MV-4-11 (cell line): Measurements from ENCODE around the gene IL1RAPL1.
"Not testable (repeated sequence)": the region's sequence is repeated elsewhere in the genome, so short reads cannot be mapped to it uniquely, and the experiment has no call there.

ENCODE experiments used
- DNase-seq: peaks from one replicate; lab custom pipeline; 2025; lab: John Stamatoyannopoulos, UW

IL1RAPL1 gene

DNA sequence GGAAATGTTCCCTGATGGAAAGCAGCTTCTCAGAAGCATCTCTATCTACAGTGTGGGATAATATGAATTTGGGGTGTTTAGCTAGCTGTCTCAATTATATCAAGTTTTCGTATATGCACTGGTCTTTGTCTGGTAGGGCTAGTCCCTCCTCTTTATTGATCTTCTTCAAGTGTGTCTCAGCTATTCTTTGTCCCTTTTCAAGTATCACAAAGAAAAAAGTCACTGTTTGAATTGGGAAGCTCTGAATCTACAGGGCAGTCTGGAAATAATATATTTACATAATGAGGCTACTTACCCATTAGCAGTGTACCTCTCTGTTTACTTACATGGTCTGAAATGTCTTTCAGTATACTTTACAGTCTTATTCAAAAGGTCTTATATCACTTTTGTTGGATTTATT, 526.0 kb downstream of the IL1RAPL1 start:
- DNase-seq: no peak

DNA sequence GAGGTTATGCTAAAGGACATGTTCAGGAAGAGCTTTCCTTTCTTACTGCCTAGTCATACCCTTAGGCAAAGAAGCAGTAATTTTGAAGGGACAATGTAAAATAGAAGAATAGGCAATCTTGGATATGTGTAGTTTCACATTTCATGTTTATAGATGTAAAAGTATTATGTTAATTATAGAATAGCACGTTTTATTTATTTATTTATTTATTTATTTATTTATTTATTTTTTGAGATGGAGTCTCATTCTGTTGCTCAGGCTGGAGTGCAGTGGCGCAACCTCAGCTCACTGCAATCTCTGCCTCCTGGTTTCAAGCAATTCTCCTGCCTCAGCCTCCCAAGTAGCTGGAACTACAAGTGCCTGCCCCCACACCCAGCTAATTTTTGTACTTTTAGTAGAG, 535.6 kb downstream of the IL1RAPL1 start:
- DNase-seq: not testable (repeated sequence)

DNA sequence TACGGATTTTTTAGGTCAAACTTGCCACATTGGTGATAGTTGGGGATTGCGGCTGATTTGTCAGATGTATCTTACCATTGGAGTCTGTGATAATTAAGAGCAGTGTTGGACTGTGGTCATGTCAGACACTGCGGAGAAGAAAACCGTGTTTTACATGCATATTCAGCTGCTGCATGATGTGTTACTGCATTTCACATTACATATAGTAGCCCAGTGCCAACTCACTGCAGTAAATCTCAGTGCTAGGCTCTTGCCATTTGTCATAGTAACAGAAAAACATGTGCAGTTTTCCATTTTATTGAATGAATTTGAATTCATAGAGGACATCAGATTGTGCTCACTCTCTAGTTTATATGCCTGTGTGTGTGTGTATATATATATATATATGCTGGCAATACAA, 543.7 kb downstream of the IL1RAPL1 start:
- DNase-seq: no peak

DNA sequence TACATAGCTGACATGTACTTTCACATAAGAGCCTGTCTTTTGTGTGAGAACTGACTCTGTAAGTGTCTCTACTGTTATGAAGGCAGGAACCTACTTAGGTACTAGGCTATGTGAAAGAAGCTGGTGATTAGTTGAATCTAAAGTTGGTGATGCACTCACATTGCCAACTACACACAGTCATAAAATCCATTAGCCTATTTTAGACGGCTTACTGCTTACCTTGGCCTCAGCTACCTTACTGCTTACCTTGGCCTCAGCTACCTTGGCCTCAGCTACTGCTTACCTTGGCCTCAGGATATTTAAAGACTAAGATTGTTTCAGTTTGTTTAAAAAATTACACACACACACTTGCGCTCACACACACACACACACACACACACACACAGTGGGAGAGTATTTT, 549.7 kb downstream of the IL1RAPL1 start:
- DNase-seq: no peak

DNA sequence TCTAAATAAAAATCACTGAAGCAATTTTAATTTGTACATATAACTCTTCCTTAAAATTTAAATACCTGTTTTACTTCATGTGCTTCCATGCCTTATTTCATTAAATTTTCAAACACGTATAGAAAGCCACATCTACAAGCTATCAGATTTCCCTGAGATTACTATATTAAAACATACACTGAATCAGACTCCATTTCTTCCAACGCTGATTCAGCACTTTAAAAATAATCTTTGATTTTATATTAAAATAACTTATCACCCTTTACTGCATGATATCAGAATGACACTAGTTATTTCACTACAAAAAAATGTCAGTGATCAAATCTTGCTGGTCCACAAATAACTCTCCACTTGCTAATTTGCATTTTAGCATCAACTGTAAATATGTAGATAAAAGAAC, 550.8 kb downstream of the IL1RAPL1 start:
- DNase-seq: no peak

DNA sequence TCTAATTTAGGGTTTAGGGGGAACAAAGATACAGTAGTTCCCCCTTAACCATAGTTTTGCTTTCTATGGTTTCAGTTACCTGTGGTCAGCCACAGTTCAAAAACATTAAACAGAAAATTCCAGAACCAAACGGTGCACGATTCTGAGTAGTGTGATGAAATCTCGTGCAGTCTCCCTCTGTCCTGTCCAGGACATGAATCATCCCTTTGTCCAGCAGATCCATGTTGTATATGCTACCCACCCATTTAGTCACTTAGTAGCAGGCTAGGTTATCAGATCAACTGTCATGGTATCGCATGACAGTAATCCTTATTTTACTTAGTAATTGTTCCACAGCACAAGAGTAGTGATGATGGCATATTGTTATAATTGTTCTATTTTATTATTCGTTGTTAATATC, 556.1 kb downstream of the IL1RAPL1 start:
- peak; percentile 18 for DNase-seq

DNA sequence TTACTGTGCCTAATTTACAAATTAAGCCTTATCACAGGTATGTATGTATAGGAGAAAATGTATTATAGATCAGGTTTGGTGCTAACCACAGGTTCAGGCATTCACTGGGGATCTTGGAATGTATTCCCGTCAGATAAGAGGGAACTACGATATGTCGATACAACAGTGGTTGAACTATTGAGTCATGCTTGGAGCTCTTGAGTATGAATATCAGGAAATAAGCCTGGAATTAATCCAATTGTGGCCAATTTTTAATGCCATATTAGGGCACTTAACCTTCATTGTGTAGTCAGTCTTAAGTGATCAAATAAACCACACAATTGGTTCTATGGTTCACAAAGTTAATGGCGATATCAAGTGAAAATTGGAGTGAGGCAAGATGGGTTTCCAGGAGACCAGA, 556.5 kb downstream of the IL1RAPL1 start:
- DNase-seq: no peak

DNA sequence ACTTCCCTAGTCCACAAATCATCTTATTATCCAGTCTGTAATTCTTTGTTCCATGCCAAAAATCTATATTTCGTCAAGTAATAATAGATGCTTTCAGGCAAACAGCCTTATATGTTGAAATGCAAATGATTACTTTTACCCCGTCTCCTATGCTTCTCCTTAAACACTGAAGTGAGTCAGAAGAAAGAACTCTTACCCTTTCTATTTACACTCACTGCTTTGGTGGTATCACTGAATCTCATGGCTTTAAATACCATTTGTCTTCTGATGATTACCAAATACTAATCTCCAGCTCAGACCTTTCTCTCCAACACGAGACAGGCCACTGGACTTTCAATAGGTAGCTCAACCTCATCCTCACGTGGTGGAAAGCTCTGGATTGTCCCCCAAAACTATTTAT, 558.1 kb downstream of the IL1RAPL1 start:
- no peak for DNase-seq

DNA sequence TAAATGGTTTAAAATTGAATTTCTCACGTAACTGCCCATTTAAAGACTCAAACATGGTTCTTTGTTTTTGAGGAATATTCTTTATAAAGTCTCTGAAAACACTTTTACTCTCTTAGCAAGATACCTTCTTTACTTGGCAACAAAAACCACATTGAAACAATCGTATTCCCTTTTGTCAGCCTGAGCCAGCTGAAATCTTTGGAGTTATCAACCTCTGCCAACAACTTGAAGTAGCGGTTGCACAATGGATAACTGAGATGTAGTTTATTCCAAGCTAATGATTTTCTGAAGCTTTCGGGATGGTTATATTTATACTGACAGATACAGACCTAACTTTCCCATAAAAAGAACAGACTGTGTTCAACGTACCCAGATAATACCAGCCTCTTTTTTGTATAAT, 561.3 kb downstream of the IL1RAPL1 start:
- DNase-seq: no peak

DNA sequence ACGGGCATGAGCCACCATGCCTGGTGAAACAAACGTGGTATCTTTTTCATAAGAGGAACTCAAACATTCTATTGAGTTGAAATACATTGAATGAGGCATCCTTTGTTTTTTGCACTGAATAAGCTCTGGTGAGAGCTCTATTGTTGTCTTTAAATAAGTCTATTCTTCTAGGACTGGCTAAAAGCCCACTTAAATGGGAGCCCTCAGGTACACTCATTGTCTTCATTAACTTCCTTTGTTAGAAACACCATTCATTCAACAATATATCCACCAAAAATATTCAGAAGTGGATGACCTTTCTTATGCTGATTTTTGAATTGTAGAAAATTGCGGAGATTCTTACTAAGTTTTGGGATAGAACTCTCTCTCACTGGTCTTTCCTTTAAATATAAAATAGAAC, 568.0 kb downstream of the IL1RAPL1 start:
- DNase-seq: no peak

DNA sequence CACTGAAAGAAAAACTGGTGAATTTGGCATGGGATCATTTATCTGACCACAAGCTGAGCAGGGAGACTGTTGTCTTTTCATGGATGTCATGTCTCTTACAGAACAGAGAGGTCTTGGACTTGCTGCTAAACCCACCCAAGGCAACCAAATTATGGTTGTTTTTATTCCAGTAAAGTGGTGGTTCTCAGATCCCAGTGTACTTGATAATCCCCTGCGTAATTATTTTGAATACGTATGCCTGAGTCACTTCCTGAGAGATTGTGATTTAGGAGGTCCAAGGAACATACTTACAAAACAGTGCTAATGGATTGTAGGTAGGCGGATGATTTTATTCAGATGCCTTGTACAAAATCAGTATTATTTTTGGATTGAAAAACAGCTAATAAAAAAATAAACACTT, 585.6 kb downstream of the IL1RAPL1 start:
- no peak for DNase-seq

DNA sequence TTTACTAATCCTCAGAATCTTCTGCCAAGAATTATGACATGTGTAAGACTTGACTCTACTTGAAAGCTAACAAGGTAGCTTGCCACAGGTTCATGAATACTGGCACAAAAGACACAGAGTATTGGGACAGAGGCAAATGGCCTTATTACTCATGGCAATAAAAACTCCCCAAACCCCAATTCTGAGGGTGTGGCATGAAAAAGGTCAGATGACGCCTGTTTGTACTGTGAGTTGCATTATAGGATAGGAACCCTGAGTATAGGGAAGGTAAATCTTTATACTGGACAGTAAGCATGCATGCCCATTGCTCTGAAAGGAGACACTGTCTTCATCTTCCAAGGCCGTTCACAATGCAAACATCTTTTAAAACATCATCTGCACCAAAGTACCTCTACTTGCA, 600.0 kb downstream of the IL1RAPL1 start:
- DNase-seq: no peak

DNA sequence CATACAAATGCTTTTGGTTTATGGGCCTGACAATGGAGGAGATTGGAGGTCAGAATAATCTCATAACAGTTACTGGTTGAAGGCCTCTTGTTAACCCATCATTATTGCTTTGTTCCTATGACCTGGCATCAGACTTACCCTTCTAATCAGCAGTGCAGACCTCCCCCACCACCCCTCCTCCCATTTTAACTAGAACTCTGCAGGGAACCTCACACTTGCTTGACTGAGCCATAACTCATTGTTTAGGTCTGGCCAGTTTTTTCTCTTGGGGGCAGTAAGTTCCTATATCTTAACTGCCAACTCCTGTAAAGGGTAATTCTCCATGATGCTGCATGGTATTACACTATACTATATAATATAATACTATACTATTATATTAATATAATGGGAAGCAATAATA, 609.3 kb downstream of the IL1RAPL1 start:
- no peak for DNase-seq

DNA sequence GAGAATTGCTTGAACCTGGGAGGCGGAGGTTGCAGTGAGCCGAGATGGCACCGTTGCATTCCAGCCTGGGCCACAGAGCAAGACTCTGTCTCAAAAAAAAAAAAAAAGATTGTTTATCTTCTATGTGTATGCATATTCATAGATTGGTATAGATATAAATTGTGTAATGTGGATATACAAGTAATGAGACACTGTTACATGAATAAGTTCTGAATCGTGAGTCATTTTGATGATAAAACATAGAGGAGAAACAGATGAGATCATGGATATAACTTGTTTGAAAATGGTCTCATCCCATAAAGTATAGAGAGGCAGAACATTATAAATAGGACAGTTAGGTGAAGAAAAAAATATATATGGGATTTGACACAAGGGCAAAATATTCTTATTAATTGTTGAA, 628.0 kb downstream of the IL1RAPL1 start:
- no peak for DNase-seq

DNA sequence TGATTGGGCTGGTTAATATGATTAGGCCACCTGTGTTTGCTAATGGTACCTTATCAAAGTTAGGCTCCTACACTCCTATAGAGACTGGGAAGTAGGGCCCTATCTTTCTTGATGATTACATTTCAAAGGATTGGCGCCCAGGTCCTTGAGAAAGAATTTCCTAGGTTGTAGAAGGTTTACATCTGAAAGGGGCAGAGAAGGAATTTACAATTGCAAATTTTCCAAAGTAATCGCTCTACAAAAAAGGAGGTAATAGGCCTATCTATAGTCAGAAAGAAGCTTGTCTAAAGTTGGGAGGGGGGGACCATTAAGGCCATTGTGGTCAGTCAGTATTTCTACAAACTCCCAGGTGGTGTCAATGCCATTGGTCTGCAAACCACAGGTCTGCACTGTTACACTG, 638.4 kb downstream of the IL1RAPL1 start:
- no peak for DNase-seq

DNA sequence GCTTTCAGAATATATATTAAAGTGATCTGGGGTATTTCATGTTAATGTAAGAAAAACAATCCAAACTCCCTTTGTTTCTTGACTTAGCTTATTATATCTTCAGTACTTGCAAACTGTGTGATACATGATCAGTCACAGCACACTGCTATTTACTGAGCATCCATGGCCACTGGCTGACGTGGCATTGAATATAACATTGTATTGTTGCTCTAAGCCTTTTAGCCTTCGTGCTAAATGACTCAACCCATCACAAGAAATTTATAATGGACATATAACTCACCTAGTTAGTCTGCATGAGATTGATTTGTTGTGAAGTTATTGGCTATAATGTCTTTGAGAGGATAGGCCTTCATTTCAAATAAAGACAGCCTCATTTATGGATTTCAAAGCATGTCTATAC, 642.6 kb downstream of the IL1RAPL1 start:
- DNase-seq: no peak

DNA sequence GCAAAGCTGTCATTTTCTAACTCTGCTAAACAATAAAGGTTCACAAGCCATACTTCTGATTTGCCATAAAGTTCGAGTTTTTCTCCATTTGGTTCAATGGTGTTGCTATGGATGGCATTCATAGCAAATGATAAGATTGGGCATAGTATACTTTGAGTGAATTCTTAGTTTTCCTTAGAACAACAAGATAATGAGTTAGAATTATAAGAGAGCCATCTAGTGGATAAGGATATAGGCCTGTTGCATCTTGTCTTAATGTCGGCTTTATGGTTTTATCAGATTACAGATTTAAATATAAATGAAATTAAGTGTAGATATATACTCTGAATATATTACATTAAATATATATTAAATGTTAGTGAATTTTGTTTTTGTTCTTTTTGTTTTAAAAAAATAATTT, 644.6 kb downstream of the IL1RAPL1 start:
- no peak for DNase-seq

DNA sequence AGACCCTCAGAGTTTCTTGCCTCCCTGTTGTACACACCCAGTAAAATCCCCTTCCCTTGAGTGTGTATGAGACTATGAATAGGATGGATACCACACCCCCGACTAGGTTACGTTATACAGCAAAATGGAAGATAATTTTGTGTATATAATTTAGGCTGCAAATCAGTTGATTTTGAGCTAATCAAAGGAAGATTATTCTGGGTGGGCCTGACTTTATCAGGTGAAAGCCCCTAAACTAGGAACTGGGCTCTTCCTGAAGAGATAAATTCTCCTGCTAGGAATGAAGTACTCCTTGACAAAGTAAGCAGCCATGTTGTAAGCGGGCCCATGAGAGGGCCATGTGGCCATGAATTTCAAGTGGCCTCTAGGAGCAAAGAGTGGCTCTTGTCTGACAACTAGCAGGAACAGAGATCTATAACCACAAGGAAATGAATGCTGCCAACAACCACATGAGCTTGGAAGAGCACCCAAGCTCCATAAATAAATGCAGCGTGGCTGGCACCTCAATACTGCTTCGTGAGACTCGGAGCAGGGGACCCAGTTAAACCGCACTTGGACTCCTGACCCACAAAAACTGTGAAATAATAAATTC, 646.4 kb downstream of the IL1RAPL1 start:
- no peak for DNase-seq

DNA sequence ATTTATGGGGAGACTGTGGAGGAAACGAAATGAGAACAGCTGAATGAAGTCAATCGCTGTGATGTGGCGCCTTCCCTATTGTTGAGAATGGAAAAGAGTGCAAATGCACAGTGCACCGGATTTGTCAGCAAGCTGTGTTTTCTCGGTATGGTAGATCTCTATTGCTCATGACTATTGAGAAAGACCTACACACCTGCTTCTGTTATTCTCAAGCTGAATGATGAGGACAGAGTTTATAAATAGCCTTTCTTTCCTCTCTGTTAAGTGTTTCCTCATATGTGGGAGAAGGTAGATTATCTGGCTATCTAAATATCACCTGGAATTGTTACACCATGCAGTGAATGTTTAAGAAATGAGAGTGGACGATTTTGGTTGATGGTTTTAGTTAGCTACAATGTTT, 650.7 kb downstream of the IL1RAPL1 start:
- DNase-seq: no peak

DNA sequence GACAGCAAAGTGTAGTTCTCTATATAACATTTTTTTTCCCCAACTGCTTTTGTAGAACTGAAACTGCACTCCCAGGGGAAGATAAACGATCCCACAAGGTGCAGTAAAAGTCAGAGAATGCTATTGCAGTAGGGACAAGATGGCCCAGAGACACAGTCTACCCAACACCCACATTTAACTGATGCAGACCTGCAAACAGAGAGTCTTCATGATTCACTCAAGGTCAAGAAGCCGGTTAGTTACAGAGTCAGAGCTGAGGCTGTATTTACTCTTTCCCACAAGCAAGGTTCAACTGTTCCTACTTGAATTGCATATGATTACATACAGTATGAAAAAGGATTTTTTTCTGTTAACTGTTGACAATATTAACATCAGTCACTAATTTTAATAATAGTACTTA, 654.6 kb downstream of the IL1RAPL1 start:
- DNase-seq: no peak

DNA sequence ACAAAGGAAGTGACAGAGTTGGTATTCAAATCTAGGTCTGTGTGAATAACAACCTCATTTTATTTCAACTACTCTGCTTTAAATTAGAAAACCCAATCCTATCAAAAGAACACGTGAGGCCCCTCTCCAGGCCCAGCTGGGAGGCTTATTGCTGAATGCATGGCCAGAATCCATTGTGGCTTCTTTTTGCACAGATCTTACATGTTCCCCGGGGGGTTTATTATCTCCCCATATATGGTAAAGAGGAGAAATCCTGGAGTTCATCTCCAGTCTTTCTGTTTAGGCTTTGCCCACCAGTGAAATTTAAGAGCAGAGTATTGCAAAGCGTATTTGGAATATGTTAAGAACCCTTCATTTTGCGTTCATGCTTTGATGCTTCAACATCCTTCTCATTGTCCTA, 655.6 kb downstream of the IL1RAPL1 start:
- DNase-seq: no peak

DNA sequence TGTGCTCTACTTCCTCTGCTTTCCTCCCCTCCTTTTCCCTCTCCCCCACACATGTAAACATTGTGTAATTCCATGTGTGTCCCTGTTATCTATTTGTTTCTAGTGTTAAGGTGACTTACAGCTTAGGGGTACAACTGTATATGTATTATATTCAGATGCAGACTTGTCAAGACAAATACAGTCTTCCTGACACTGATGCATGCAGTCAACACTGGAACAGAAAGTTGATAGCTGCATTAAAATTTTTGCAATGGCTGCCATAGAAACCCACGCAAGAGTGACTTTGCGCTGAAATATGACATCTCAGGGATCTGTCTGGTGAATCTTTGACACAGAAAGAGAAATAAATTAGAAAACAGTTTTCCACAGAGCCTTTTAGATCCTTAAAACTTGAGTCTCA, 656.7 kb downstream of the IL1RAPL1 start:
- no peak for DNase-seq

DNA sequence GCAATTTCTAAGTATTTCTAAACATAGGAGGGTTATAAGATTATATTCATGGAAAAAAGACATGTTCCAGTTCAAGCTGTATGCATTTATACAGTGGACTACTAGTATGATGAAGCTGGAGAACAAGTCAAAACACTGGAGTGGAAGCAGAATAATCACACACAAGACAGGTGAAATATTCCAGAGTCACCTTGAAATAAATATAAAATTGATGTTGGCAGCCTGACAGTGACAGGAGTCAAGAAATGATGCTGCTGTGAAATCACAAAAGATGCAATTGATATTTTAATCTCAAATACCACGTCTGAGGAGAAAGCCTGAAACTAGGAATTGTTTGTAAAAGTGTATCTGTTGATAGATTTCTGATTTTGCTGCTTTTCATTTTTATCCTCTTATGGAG, 667.3 kb downstream of the IL1RAPL1 start:
- DNase-seq: no peak

DNA sequence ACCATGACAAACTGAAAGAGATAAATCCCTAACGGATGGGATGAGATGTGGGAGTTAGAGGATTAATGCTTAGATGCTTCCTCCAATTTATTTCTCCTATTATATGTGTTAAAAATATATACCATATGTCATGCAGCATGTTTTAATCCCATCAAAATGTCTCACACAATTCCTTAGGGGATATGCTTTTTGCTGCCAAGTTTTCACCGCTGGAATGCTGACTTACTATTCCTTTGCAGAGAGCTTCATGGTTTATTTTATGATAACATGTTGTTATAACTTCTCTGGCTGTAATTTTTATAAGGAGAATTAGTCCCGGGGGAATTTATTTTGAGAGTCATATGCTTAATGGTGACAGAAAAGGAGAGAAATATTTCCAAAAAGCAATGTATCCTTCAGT, 670.3 kb downstream of the IL1RAPL1 start:
- DNase-seq: no peak

DNA sequence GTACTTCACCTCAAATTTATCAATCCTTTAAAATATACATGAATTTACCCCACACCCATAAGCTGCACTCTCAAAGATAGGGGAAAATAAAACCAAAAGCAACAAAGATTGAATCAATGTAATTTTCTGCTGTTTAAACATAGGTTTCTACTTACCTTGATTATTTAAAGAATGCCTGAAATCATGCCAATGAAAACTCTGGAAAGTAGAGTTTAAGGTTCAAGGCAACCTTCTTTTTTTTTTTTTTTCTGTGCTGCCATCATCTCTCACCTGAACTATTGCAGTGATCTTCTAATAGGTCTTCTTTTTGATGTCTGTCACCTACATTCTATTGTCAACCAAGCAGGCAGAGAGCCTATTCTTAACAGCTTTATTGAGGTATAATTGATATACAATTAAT, 682.1 kb downstream of the IL1RAPL1 start:
- no peak for DNase-seq
